Uterus (tissue), 4 donors: ENCODE data around the gene EPHA10. TPM values are rescaled to one million over a fixed set of nuclear protein-coding genes. Genes with fewer than 3 reads are reported as not detected.

ENCODE experiments used
- DNase-seq, 2 donors: peaks; one replicate each; pipeline ENCODE4 v3.0.0-alpha.2; 2019 to 2020
- H3K27ac ChIP-seq, 2 donors: fragments of 200-600 bp; sonication (generic); 1 replicate in 1 of 2; 2 replicates in 1 of 2; pipeline ENCODE4 v1.5.1; 2016 to 2018
- H3K27me3 ChIP-seq, 2 donors: fragments of 200-600 bp; sonication (generic); one replicate each; pipeline ENCODE4 v1.5.1; 2018 to 2019; ENCODE audit warnings: control low read depth in 1 of 2
- H3K36me3 ChIP-seq, 2 donors: fragments of 200-600 bp; sonication (generic); one replicate each; pipeline ENCODE4 v1.5.1; 2019; ENCODE audit warnings: control low read depth in 1 of 2
- H3K4me1 ChIP-seq, 2 donors: fragments of 200-600 bp; sonication (generic); one replicate each; pipeline ENCODE4 v1.5.1; 2018 to 2019; ENCODE audit warnings: control low read depth in 1 of 2
- H3K4me3 ChIP-seq, 2 donors: fragments of 200-600 bp; sonication (generic); 1 replicate in 1 of 2; 2 replicates in 1 of 2; pipeline ENCODE4 v1.5.1; 2018 to 2019; ENCODE audit warnings: mild to moderate bottlenecking in 1 of 2
- H3K9me3 ChIP-seq, 2 donors: fragments of 200-600 bp; sonication (generic); one replicate each; pipeline ENCODE4 v1.5.1; 2019; ENCODE audit warnings: control low read depth in 1 of 2
- POLR2A ChIP-seq, 2 donors: fragments of 450-650 bp; IDR thresholded peaks; one replicate each; pipeline ENCODE4 v1.6.1; 2016; ENCODE audit warnings: antibody characterized with exemption in 2 of 2, mild to moderate bottlenecking in 1 of 2, moderate library complexity in 1 of 2
- intact Hi-C: fragments of 100-400 bp; cut with DNase I; formaldehyde crosslinking; loops from one replicate; pipeline ENCODE4 v1.15.1; 2023; ENCODE audit warnings: low total_unique reads
- total RNA-seq, 4 donors: library from RNA; depleted of rRNA in 3 of 4; stranded (reverse); fragments of >200 nt in 3 of 4; gene quantifications; one replicate each; pipeline versions ENCODE4 v1.1.0 to v1.2.4, GENCODE V29; 2014 to 2023
- TF ChIP-seq, protein P1 (sequence below), 4 experiments: fragments of 200-600 bp in 2 of 4; fragments of 450-650 bp in 2 of 4; sonication (generic) in 2 of 4; IDR thresholded peaks; one replicate each; pipeline ENCODE4 v1.5.1; 2016 to 2019; ENCODE audit warnings: antibody characterized with exemption in 4 of 4, mild to moderate bottlenecking in 2 of 4, moderate library complexity in 1 of 4
- donor health status: DM: yes; HTN: yes; CAD: no.

The EPHA10 gene
- total RNA-seq, 4 donors from 2014 or later, result 0.41 to 0.67 TPM; not detected in 2

DNA sequence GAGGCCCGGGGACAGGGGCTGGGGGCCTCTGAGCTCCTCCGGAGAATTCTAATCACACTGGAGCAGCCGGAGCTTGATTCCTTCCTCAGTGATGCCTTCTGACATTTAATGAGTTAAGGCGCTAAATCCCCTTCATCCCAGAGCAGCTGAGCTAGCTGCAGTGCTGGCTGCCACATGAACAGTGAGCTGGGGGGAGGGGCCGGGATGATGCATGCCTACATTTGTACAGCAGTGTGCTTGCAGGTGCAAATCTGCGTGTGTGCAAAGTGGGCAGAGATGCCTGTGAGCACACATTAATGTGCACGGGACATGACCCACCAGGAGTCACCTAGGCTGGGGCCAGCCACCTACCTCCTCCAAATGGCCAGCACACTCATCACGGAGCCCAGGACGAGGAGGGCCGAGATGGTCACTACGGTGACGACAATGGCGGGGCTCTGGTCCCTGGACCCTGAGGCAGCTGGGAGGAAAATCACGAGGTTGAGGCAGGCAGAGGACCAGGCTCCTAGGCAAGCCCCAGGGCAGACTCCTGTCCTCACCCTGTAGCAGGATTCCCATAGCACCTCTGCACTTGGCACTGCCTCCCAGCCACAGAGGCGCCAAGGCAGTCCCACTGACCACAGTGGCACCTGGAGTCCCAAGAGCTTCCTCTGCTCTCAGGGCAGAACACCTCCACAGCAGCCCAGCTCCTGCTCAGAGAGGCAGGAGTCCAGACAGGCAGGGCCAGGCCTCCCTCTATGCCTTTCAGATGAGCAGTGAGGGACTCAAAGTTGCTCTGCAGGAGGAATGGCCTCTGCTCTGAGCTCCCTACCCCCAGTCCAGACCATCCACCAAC is 38.0 kb downstream of the EPHA10 start:
- no peaks in the 10 kb centered on the region for H3K9me3 ChIP-seq
- TF ChIP-seq, protein P1, sequence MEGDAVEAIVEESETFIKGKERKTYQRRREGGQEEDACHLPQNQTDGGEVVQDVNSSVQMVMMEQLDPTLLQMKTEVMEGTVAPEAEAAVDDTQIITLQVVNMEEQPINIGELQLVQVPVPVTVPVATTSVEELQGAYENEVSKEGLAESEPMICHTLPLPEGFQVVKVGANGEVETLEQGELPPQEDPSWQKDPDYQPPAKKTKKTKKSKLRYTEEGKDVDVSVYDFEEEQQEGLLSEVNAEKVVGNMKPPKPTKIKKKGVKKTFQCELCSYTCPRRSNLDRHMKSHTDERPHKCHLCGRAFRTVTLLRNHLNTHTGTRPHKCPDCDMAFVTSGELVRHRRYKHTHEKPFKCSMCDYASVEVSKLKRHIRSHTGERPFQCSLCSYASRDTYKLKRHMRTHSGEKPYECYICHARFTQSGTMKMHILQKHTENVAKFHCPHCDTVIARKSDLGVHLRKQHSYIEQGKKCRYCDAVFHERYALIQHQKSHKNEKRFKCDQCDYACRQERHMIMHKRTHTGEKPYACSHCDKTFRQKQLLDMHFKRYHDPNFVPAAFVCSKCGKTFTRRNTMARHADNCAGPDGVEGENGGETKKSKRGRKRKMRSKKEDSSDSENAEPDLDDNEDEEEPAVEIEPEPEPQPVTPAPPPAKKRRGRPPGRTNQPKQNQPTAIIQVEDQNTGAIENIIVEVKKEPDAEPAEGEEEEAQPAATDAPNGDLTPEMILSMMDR (IDR thresholded peaks at IDR 0.05), result no peak
- TF ChIP-seq POLR2A (IDR thresholded peaks at IDR 0.05), result no peak
- DNase-seq, result no peak
- no peak overlapping the region for H3K4me3 ChIP-seq
- no peak overlapping the region for H3K27ac ChIP-seq
- no peaks in the 10 kb centered on the region for H3K4me1 ChIP-seq
- H3K27me3 ChIP-seq, result no peaks in the 10 kb centered on the region
- no peaks in the 10 kb centered on the region for H3K36me3 ChIP-seq
- intact Hi-C loops, result no loop called here

DNA sequence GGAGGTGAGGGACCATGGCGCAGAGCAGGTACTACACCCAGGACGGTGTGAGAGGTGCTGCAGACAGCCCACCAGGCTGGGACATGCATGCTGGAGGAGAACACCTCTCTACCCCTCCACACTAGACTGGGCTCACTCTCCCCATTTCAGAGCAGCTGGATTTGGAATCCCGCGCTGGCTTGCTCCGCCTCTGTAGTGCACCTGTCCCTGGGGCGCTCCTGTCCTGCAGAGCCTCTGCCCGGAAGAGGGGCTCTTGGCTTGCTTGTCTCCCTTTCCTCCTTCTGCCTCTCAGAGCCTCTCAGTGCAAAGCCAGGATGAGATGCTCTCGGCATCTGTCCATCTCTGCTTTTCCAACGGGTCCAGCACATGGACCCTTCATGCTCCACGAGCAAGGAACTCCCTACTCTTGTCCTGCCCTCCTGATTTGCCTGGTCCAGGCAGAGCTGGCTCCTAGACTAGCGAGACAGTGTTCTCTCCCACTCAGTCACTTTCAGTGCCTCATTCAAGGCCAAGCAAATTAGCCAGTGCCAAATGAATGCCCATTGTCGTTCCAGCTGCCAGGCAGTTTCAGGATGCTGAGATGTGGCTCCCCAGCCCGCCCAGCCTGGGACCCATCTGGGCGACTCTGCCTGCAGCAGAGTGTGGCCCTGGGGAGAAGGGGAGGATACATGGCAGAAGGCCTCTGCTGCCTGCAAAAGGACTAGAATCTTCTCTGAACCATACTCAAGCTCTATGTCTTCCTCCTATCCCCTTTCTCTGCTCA is 38.9 kb downstream of the EPHA10 start:
- H3K4me1 ChIP-seq, result no peaks in the 10 kb centered on the region
- no peaks in the 10 kb centered on the region for H3K36me3 ChIP-seq
- TF ChIP-seq POLR2A (IDR thresholded peaks at IDR 0.05), result no peak
- TF ChIP-seq, protein P1 (IDR thresholded peaks at IDR 0.05), result no peak
- no peaks in the 10 kb centered on the region for H3K9me3 ChIP-seq
- H3K4me3 ChIP-seq, result no peak overlapping the region
- H3K27me3 ChIP-seq, result no peaks in the 10 kb centered on the region
- intact Hi-C loops, result no loop called here
- H3K27ac ChIP-seq, result no peak overlapping the region
- DNase-seq, result no peak

DNA sequence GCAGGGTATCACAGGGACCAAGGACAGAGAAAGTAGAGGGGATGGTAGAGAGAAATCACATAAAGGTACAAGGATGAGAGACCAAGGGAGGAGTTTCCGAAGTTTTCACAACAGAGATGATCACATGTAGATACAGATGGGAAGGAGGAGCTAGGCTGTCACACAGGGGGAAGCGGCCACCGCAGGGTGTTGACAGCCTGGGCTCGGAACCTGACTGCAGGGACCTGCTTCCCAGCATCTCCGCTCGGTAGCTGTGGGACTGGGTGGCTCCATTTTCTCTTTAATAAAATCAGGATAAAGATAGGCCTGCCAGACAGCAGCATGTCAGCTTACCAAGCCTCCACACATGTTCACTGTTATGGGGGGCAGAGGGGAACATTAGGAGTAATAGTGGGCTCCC is 40.3 kb downstream of the EPHA10 start:
- Histone ChIP-seq H3K9me3 (no peaks in the 10 kb centered on the region), H3K27me3 (no peaks in the 10 kb centered on the region), H3K4me1 (no peaks in the 10 kb centered on the region), H3K4me3 (no peak overlapping the region), H3K36me3 (no peaks in the 10 kb centered on the region), H3K27ac (no peak overlapping the region)
- intact Hi-C loops, result no loop called here
- TF ChIP-seq POLR2A (IDR thresholded peaks at IDR 0.05), result no peak
- TF ChIP-seq, protein P1 (IDR thresholded peaks at IDR 0.05), result no peak
- DNase-seq, result no peak

DNA sequence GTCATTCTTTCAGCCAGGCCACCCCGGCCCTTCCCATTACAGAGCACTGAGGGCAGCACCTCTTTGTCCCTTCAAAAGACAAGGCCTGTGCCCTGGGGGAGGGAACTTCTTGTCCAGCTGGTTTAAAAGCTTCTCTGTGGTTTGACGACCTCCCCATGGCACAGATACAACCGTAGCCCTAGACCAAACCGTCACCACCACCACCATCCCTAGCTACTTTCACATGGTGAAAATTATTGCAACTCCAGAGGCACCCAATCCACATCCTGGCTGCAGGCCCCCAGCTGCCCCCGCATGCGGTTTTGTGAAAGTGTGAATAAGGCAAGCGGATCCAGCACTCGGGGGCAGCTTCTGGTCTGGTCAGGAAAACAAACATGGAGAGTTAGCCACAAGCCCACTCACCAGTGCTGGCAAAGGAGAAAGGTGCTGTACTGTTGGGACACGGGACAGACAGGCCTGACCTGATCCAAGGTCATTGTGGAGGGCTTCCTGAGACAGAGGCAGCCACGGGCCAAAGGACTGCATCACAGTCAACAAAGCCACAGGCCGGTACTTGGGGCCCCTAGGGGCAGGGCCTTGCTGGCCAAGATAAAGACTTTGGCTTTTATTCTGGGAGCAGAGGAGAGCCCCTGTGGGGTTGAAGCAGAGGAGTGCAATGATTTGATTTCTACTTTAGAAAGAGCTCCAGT is 41.4 kb downstream of the EPHA10 start:
- intact Hi-C loops, result no loop called here
- H3K27me3 ChIP-seq, result no peaks in the 10 kb centered on the region
- H3K4me3 ChIP-seq, result no peak overlapping the region
- no peaks in the 10 kb centered on the region for H3K4me1 ChIP-seq
- H3K27ac ChIP-seq, result no peak overlapping the region
- DNase-seq, result no peak
- TF ChIP-seq POLR2A (IDR thresholded peaks at IDR 0.05), result no peak
- TF ChIP-seq, protein P1 (IDR thresholded peaks at IDR 0.05), result no peak
- no peaks in the 10 kb centered on the region for H3K36me3 ChIP-seq
- H3K9me3 ChIP-seq, result no peaks in the 10 kb centered on the region

DNA sequence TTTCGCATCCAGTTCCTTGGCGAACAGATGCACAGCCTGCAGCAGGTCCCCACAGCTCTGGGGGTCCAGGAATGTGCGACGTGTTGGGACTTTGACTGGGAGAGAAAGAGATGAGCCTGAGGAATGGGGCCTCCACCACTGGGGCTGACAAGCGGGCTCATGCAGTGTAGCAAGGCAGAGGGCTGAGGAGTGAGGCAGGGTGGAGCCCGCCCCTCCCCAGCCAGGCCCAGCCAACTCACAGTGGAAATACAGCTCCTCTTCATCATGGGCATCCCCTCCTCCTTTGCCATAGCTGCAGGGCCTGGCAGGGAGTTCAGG is 41.9 kb downstream of the EPHA10 start:
- DNase-seq, result no peak
- H3K27ac ChIP-seq, result no peak overlapping the region

More for the DNA sequence above, 41.9 kb downstream of the EPHA10 start:
- Histone ChIP-seq H3K4me3 (no peak overlapping the region), H3K27me3 (no peaks in the 10 kb centered on the region), H3K4me1 (no peaks in the 10 kb centered on the region), H3K36me3 (no peaks in the 10 kb centered on the region), H3K9me3 (no peaks in the 10 kb centered on the region)
- intact Hi-C loops, result no loop called here
- TF ChIP-seq, protein P1 (IDR thresholded peaks at IDR 0.05), result no peak
- no peak for TF ChIP-seq POLR2A (IDR thresholded peaks at IDR 0.05)
